ENCODE data around the gene CLRN1. TPM values are rescaled to one million over a fixed set of nuclear protein-coding genes. Genes with fewer than 3 reads are reported as not detected.

The CLRN1 gene
- total RNA-seq, 4 donors from 2014 or later: not detected

- Histone ChIP-seq H3K27me3 (peaks cover 7% of the 10 kb centered on the region), H3K4me3 (no peak overlapping the region), H3K9me3 (no peaks in the 10 kb centered on the region), H3K36me3 (no peaks in the 10 kb centered on the region), H3K4me1 (no peaks in the 10 kb centered on the region), H3K27ac (no peak overlapping the region)
- DNase-seq (ENCODE audit: low spot score in 2 of 2): no peak
- TF ChIP-seq EP300 (IDR thresholded peaks at IDR 0.05) (no peak), POLR2AphosphoS5 (IDR thresholded peaks at IDR 0.05) (no peak), POLR2A (IDR thresholded peaks at IDR 0.05) (no peak)
- TF ChIP-seq, protein P1, sequence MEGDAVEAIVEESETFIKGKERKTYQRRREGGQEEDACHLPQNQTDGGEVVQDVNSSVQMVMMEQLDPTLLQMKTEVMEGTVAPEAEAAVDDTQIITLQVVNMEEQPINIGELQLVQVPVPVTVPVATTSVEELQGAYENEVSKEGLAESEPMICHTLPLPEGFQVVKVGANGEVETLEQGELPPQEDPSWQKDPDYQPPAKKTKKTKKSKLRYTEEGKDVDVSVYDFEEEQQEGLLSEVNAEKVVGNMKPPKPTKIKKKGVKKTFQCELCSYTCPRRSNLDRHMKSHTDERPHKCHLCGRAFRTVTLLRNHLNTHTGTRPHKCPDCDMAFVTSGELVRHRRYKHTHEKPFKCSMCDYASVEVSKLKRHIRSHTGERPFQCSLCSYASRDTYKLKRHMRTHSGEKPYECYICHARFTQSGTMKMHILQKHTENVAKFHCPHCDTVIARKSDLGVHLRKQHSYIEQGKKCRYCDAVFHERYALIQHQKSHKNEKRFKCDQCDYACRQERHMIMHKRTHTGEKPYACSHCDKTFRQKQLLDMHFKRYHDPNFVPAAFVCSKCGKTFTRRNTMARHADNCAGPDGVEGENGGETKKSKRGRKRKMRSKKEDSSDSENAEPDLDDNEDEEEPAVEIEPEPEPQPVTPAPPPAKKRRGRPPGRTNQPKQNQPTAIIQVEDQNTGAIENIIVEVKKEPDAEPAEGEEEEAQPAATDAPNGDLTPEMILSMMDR (IDR thresholded peaks at IDR 0.05): no peak
- 81% methylated on average over 2 of the region's 2 CpGs for WGBS
Measured at GRCh38 chr3:150899141-150899540, 73.4 kb downstream of the CLRN1 start.

DNA sequence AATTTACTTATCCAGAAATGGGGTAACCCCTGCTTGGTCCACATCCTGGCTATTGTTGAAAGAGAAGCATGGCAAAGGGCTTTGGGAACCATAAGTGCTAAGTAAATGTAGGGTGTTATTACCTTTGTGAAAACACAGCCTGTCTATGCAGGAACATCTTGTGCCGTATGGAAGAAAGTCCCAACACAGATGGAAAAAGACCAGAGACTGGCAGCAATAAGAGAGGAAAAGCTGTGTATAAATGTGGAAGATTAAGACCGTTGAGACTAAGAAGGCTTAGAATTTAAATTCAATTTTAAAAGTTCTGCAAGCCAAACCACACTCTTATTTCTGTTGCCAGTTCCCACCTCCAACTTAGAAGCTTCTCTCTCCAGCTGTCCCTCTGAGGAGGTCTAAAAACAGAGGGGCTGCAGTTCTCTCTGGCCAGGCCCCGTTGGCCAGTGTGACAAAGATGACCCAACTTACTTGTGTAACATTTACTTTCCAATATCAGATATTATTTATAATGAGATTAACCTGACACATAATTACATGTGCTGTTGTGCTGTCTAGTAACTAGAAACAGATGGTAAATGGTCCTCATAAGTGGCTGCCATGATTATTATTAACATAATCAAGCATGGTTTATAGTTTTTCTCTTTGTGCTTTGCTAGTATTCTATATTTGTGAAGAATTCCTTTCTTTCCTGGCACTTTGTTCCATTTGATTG, 74.3 kb downstream of the CLRN1 start:
- Histone ChIP-seq H3K4me1 (no peaks in the 10 kb centered on the region), H3K4me3 (no peak overlapping the region), H3K36me3 (no peaks in the 10 kb centered on the region), H3K27ac (no peak overlapping the region), H3K27me3 (peaks cover 7% of the 10 kb centered on the region), H3K9me3 (no peaks in the 10 kb centered on the region)
- TF ChIP-seq POLR2A (IDR thresholded peaks at IDR 0.05) (no peak), EP300 (IDR thresholded peaks at IDR 0.05) (no peak), POLR2AphosphoS5 (IDR thresholded peaks at IDR 0.05) (no peak)
- TF ChIP-seq, protein P1 (IDR thresholded peaks at IDR 0.05): no peak
- 70% methylated on average over 3 of the region's 3 CpGs for WGBS
- no peak for DNase-seq (ENCODE audit: low spot score in 2 of 2)

DNA sequence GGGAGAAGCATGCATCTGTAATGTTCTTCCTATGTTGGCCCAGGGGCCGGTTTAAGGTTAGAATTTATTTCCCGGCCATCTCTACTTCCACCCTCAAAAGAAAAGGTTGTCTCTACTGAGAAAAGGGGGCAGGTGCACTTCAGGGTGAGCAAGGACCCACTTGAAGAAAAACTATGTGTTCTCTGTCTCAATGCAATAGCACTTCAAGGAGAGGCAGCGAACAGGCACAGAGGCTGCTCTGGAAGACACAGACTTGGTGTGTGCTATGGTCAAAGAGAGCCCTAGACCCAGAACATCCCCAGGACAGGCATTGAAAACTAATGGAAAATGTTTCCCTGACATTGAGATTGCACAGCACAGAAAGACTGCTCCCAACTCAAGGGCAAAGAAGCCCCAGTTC, 74.9 kb downstream of the CLRN1 start:
- WGBS: 92% methylated on average over 3 of the region's 3 CpGs

DNA sequence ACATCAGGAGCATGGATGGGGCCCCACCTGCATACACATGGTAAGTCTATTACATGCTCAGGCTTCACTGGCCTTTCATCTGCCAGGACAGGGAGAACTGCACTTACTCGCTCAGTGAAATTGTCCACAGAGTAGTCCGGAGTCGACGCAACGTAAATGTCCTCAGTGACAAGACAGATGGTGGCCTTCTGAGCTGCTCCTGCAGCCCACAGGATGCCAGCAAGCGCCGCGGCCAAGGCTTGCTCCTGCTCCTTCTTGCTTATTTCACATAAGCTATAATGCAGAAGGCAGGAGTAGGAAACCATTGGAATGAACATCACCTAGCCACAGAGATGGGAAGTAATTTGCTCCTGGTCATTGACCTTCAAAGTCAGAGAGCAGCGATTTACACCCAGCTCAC, 81.7 kb downstream of the CLRN1 start:
- no peak overlapping the region for H3K4me3 ChIP-seq
- WGBS: 80% methylated on average over 9 of the region's 9 CpGs
- no peaks in the 10 kb centered on the region for H3K27me3 ChIP-seq
- DNase-seq (ENCODE audit: low spot score in 2 of 2): no peak
- TF ChIP-seq POLR2AphosphoS5 (IDR thresholded peaks at IDR 0.05) (no peak), EP300 (IDR thresholded peaks at IDR 0.05) (no peak), POLR2A (IDR thresholded peaks at IDR 0.05) (no peak)
- TF ChIP-seq, protein P1 (IDR thresholded peaks at IDR 0.05): no peak
- no peaks in the 10 kb centered on the region for H3K36me3 ChIP-seq
- peaks cover 4% of the 10 kb centered on the region for H3K9me3 ChIP-seq
- H3K27ac ChIP-seq: no peak overlapping the region
- H3K4me1 ChIP-seq: no peaks in the 10 kb centered on the region

More for the DNA sequence above, 74.9 kb downstream of the CLRN1 start:
- Histone ChIP-seq H3K4me1 (no peaks in the 10 kb centered on the region), H3K27ac (no peak overlapping the region), H3K4me3 (no peak overlapping the region), H3K27me3 (peaks cover 4% of the 10 kb centered on the region), H3K9me3 (no peaks in the 10 kb centered on the region), H3K36me3 (no peaks in the 10 kb centered on the region)
- no peak for TF ChIP-seq POLR2A (IDR thresholded peaks at IDR 0.05)
- no peak for TF ChIP-seq POLR2AphosphoS5 (IDR thresholded peaks at IDR 0.05)
- TF ChIP-seq, protein P1 (IDR thresholded peaks at IDR 0.05): no peak
- TF ChIP-seq EP300 (IDR thresholded peaks at IDR 0.05): no peak
- DNase-seq (ENCODE audit: low spot score in 2 of 2): no peak

GRCh38 chr3:150890295-150890694, 82.2 kb downstream of the CLRN1 start:
- no peaks in the 10 kb centered on the region for H3K36me3 ChIP-seq
- TF ChIP-seq EP300 (IDR thresholded peaks at IDR 0.05): no peak
- no peak for DNase-seq (ENCODE audit: low spot score in 2 of 2)
- H3K27me3 ChIP-seq: no peaks in the 10 kb centered on the region
- no peak overlapping the region for H3K27ac ChIP-seq
- no peak overlapping the region for H3K4me3 ChIP-seq
- 61% methylated on average over 3 of the region's 3 CpGs for WGBS
- H3K4me1 ChIP-seq: no peaks in the 10 kb centered on the region
- H3K9me3 ChIP-seq: peaks cover 4% of the 10 kb centered on the region
